ENCODE results near the gene VAMP2. TPM values are rescaled to one million over a fixed set of nuclear protein-coding genes. Genes with fewer than 3 reads are reported as not detected.

The VAMP2 gene
- total and polyA plus RNA-seq, 2 of the 4 experiments (the other 2 are of a cell fraction), result 2.3 to 33.3 TPM

DNA sequence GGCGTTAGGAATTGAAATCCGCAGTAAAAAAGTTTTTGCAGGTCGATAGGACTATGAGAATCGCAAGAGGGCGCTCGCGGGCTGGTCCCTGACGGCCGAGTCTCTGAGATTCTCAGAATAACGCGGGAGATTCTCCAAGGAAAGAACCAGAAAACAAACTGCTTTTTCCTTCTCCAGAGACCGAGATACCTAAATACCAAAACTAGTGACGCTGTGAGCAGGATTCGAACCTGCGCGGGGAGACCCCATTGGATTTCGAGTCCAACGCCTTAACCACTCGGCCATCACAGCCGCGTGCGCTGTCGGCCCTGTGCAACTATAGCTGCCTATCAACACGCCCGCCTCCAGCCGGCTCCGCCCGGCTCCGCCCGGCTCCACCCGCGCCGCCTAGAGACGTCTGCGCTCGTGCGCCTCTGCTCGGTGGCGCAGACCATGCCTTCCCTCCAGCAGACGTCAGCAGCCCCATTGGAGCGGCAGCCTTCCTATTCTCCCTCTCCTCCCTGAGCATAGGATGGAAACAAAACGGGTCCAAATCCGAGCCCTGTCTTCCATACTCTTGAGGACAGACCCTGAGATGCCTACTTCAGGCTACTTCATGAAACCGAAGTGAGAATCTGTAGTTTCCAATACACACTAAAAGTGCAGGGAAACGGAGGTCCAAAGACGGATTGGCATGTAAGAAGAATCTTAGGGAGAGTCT is 23.9 kb downstream of the VAMP2 start:
- WGBS, 2 experiments (ENCODE audit: extremely low coverage in 2 of 2, insufficient read length in 1 of 2), result 1% methylated on average over 29 of the region's 46 CpGs; no CpG with 5 or more reads in 1 of the 2 experiments
- BruUV-seq (replicated peaks), result no TSS peak
- dilution Hi-C loops (cut with HindIII; ENCODE audit: low sequenced_read_pairs, unreplicated experiment), result no loop called here
- TF ChIP-seq CTCF (conservative IDR thresholded peaks at IDR 0.05; ENCODE audit: low read depth, low read length) (peak; percentile 95), RAD21 (IDR thresholded peaks at IDR 0.05; ENCODE audit: low read length) (peak; percentile 70), MAZ (IDR thresholded peaks at IDR 0.05; ENCODE audit: borderline replicate concordance, low read depth, low read length) (peak; percentile 83), FOS (IDR thresholded peaks at IDR 0.05; ENCODE audit: low read depth, low read length) (peak; percentile 61; the same call in 1 of the 2 replicates), USF2 (IDR thresholded peaks at IDR 0.05; ENCODE audit: low read depth, low read length) (peak; percentile 31; the same call in 1 of the 2 replicates), NFE2L2 (IDR thresholded peaks at IDR 0.05; ENCODE audit: low read depth, low read length) (no peak), POLR2A (IDR thresholded peaks at IDR 0.05; ENCODE audit: low read depth, low read length) (peak; percentile 91), CEBPB (IDR thresholded peaks at IDR 0.05; ENCODE audit: low read depth, low read length) (no peak), RCOR1 (IDR thresholded peaks at IDR 0.05; ENCODE audit: insufficient replicate concordance, low read length) (no peak), MAFK (IDR thresholded peaks at IDR 0.05; ENCODE audit: low read depth, low read length) (no peak; the same call in 1 of the 2 replicates), RFX5 (IDR thresholded peaks at IDR 0.05; ENCODE audit: low read depth, low read length) (0 out of 2 replicates have a peak, but pooled peaks have one; percentile 3), BHLHE40 (IDR thresholded peaks at IDR 0.05; ENCODE audit: low read depth, low read length) (peak; percentile 50; the same call in 1 of the 2 replicates)
- TF ChIP-seq, protein P1, sequence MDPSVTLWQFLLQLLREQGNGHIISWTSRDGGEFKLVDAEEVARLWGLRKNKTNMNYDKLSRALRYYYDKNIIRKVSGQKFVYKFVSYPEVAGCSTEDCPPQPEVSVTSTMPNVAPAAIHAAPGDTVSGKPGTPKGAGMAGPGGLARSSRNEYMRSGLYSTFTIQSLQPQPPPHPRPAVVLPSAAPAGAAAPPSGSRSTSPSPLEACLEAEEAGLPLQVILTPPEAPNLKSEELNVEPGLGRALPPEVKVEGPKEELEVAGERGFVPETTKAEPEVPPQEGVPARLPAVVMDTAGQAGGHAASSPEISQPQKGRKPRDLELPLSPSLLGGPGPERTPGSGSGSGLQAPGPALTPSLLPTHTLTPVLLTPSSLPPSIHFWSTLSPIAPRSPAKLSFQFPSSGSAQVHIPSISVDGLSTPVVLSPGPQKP (IDR thresholded peaks at IDR 0.05; ENCODE audit: borderline replicate concordance, low read depth, low read length), result no peak

More for the DNA sequence above, 23.9 kb downstream of the VAMP2 start:
- peaks cover 8% of the 10 kb centered on the region for H4K20me1 ChIP-seq (ENCODE audit: insufficient read depth, low read length)
- no peak overlapping the region for H3K56ac ChIP-seq (ENCODE audit: extremely low read depth, insufficient read depth, low read length)
- POLR2A ChIA-PET (ENCODE audit: unreplicated experiment), result interaction anchor here (1.0 kb wide), 1 partner anchor 34 kb away, joined by 3 read pairs; no protein-coding TSS in a partner anchor
- H2AFZ ChIP-seq (replicated peaks; ENCODE audit: low read length, poor library complexity), result peak overlapping the region; percentile 82
- DNase-seq, result peak; percentile 98
- H3K36me3 ChIP-seq (ENCODE audit: control insufficient read depth, insufficient read depth, low read length), result peaks cover 16% of the 10 kb centered on the region
- intact Hi-C loops (cut with micrococcal nuclease) (loop anchor here (1.0 to 5.0 kb wide), 5 partner anchors 14 to 161 kb away; no protein-coding TSS in a partner anchor), in situ Hi-C loops (cut with MboI; ENCODE audit: low sequenced_read_pairs) (no loop called here)
- peak overlapping the region; percentile 86 for H3K4me2 ChIP-seq (ENCODE audit: low read depth, low read length)
- H3K18ac ChIP-seq (ENCODE audit: low read depth, low read length), result no peak overlapping the region; the same call in 1 of the 2 replicates
- H2BK5ac ChIP-seq (ENCODE audit: low read depth, low read length, poor library complexity, severe bottlenecking), result peak overlapping the region; percentile 43
- ATAC-seq (ENCODE audit: low read depth), result peak; percentile 86
- H2AK5ac ChIP-seq (ENCODE audit: low read depth, low read length), result 0 out of 2 replicates have a peak overlapping the region, but pooled peaks have one; percentile 10
- no peaks in the 10 kb centered on the region for H3K27me3 ChIP-seq (ENCODE audit: control insufficient read depth, insufficient read depth, low read length)
- H3K23ac ChIP-seq (ENCODE audit: low read depth, low read length), result peak overlapping the region; percentile 7; the same call in 1 of the 2 replicates
- H2BK20ac ChIP-seq (ENCODE audit: low read depth, low read length), result no peak overlapping the region
- 0 out of 2 replicates have a peak overlapping the region, but pooled peaks have one; percentile 8 for H3K14ac ChIP-seq (replicated peaks; ENCODE audit: low read depth, low read length)
- H3K9ac ChIP-seq (ENCODE audit: low read depth, low read length), result peak overlapping the region; percentile 42; the same call in 1 of the 2 replicates
- no peak overlapping the region for H2BK120ac ChIP-seq (ENCODE audit: low read depth, low read length)
- no peak overlapping the region; the same call in 1 of the 2 replicates for H4K5ac ChIP-seq (ENCODE audit: low read depth, low read length)
- peak overlapping the region; percentile 4; the same call in 1 of the 2 replicates for H3K4ac ChIP-seq (ENCODE audit: low read depth, low read length)
- peaks cover 10% of the 10 kb centered on the region for H3K9me1 ChIP-seq (ENCODE audit: insufficient read depth, low read length)
- peak overlapping the region; percentile 7 for H2AK9ac ChIP-seq (replicated peaks; ENCODE audit: low read depth, low read length, poor library complexity)
- H3K4me1 ChIP-seq (ENCODE audit: control insufficient read depth, insufficient read depth, low read length), result peaks cover 4% of the 10 kb centered on the region
- peak overlapping the region; percentile 3; the same call in 1 of the 2 replicates for H3K27ac ChIP-seq (ENCODE audit: insufficient read depth, low read length)
- CTCF ChIA-PET, result interaction anchor here (1.3 to 4.6 kb wide), 4 partner anchors 12 to 20 kb away, joined by 3 to 24 read pairs (median 3); partner anchors contain the start of gene HES7
- no peak overlapping the region for H4K91ac ChIP-seq (ENCODE audit: insufficient read depth, low read depth, low read length)
- no peaks in the 10 kb centered on the region for H3K9me3 ChIP-seq (ENCODE audit: control insufficient read depth, insufficient read depth, low read length)
- no peak overlapping the region for H2BK15ac ChIP-seq (ENCODE audit: low read depth, low read length)
- peak overlapping the region in 1 of 2 experiments; percentile 37; a peak in 1 of 4 replicates for H4K8ac ChIP-seq (ENCODE audit: low read depth in 2 of 2, low read length in 2 of 2)
- H3K79me1 ChIP-seq (ENCODE audit: low read depth in 1 of 2, low read length in 2 of 2), result no peaks in the 10 kb centered on the region
- H3K4me3 ChIP-seq (ENCODE audit: insufficient read depth, low read depth, low read length), result peak overlapping the region; percentile 55
